ENCODE data around the gene IGFBPL1.

IGFBPL1 gene

GRCh38 chr9:38442473-38443096 is 18.3 kb upstream of the IGFBPL1 start:
- Histone ChIP-seq H3K27ac (ENCODE audit: low read depth, low read length) (no peak overlapping the region), H3K9me3 (ENCODE audit: control insufficient read depth, insufficient read depth, low read length) (no peaks in the 10 kb centered on the region), H4K20me1 (ENCODE audit: control insufficient read depth, insufficient read depth, low read depth, low read length) (no peaks in the 10 kb centered on the region), H3K4me3 (ENCODE audit: low read length) (no peak overlapping the region), H3K36me3 (ENCODE audit: control insufficient read depth, low read length) (no peaks in the 10 kb centered on the region), H3K27me3 (ENCODE audit: control insufficient read depth, low read length) (peaks cover 6% of the 10 kb centered on the region; the same call in 1 of the 2 replicates), H3K79me2 (ENCODE audit: control insufficient read depth, low read length) (no peaks in the 10 kb centered on the region), H3K9me2 (replicated peaks; ENCODE audit: control insufficient read depth, low read length) (no peaks in the 10 kb centered on the region), H3K4me1 (ENCODE audit: control insufficient read depth, low read length) (no peaks in the 10 kb centered on the region), H3K4me2 (ENCODE audit: low read length) (no peak overlapping the region), H3F3A (ENCODE audit: control insufficient read depth, insufficient read depth) (no peaks in the 10 kb centered on the region)
- TF ChIP-seq CTCF (IDR thresholded peaks at IDR 0.05; ENCODE audit: low read depth, low read length, poor library complexity, severe bottlenecking) (no peak), EZH2phosphoT487 (IDR thresholded peaks at IDR 0.05; ENCODE audit: borderline replicate concordance, low read length) (no peak)

GRCh38 chr9:38441347-38442085 is 17.3 kb upstream of the IGFBPL1 start:
- H3K79me2 ChIP-seq (ENCODE audit: control insufficient read depth, low read length): no peaks in the 10 kb centered on the region
- no peak overlapping the region for H3K4me2 ChIP-seq (ENCODE audit: low read length)
- H3K4me3 ChIP-seq (ENCODE audit: low read length): no peak overlapping the region
- no peaks in the 10 kb centered on the region for H3K4me1 ChIP-seq (ENCODE audit: control insufficient read depth, low read length)
- H3K9me3 ChIP-seq (ENCODE audit: control insufficient read depth, insufficient read depth, low read length): no peaks in the 10 kb centered on the region
- no peaks in the 10 kb centered on the region for H3F3A ChIP-seq (ENCODE audit: control insufficient read depth, insufficient read depth)
- H3K27ac ChIP-seq (ENCODE audit: low read depth, low read length): no peak overlapping the region
- TF ChIP-seq CTCF (IDR thresholded peaks at IDR 0.05; ENCODE audit: low read depth, low read length, poor library complexity, severe bottlenecking) (no peak), EZH2phosphoT487 (IDR thresholded peaks at IDR 0.05; ENCODE audit: borderline replicate concordance, low read length) (no peak)
- no peaks in the 10 kb centered on the region for H3K9me2 ChIP-seq (replicated peaks; ENCODE audit: control insufficient read depth, low read length)
- peaks cover 4% of the 10 kb centered on the region; the same call in 1 of the 2 replicates for H3K27me3 ChIP-seq (ENCODE audit: control insufficient read depth, low read length)
- H4K20me1 ChIP-seq (ENCODE audit: control insufficient read depth, insufficient read depth, low read depth, low read length): no peaks in the 10 kb centered on the region
- H3K36me3 ChIP-seq (ENCODE audit: control insufficient read depth, low read length): no peaks in the 10 kb centered on the region

- Histone ChIP-seq H3F3A (ENCODE audit: control insufficient read depth, insufficient read depth) (no peaks in the 10 kb centered on the region), H3K4me1 (ENCODE audit: control insufficient read depth, low read length) (no peaks in the 10 kb centered on the region), H4K20me1 (ENCODE audit: control insufficient read depth, insufficient read depth, low read depth, low read length) (no peaks in the 10 kb centered on the region), H3K27me3 (ENCODE audit: control insufficient read depth, low read length) (peaks cover 3% of the 10 kb centered on the region; the same call in 1 of the 2 replicates), H3K27ac (ENCODE audit: low read depth, low read length) (no peak overlapping the region), H3K79me2 (ENCODE audit: control insufficient read depth, low read length) (no peaks in the 10 kb centered on the region), H3K36me3 (ENCODE audit: control insufficient read depth, low read length) (no peaks in the 10 kb centered on the region), H3K9me3 (ENCODE audit: control insufficient read depth, insufficient read depth, low read length) (no peaks in the 10 kb centered on the region), H3K9me2 (replicated peaks; ENCODE audit: control insufficient read depth, low read length) (no peaks in the 10 kb centered on the region), H3K4me3 (ENCODE audit: low read length) (no peak overlapping the region), H3K4me2 (ENCODE audit: low read length) (no peak overlapping the region)
- no peak for TF ChIP-seq CTCF (IDR thresholded peaks at IDR 0.05; ENCODE audit: low read depth, low read length, poor library complexity, severe bottlenecking)
- TF ChIP-seq EZH2phosphoT487 (IDR thresholded peaks at IDR 0.05; ENCODE audit: borderline replicate concordance, low read length): no peak
Measured at GRCh38 chr9:38440516-38440915, 16.3 kb upstream of the IGFBPL1 start.
